HG02981 (cell line): ENCODE measurements around the gene RAPGEF3.

Source experiments
- ATAC-seq: cut with Tn5 transposase; IDR thresholded peaks from one replicate; pipeline ENCODE4 v1.9.1; 2021; ENCODE audit warnings: mild to moderate bottlenecking, moderate library complexity; ENCODE audit not compliant: unreplicated experiment

The RAPGEF3 gene

GRCh38 chr12:47762850-47763465 is 4.3 kb upstream of the RAPGEF3 start:
- no peak for ATAC-seq

DNA sequence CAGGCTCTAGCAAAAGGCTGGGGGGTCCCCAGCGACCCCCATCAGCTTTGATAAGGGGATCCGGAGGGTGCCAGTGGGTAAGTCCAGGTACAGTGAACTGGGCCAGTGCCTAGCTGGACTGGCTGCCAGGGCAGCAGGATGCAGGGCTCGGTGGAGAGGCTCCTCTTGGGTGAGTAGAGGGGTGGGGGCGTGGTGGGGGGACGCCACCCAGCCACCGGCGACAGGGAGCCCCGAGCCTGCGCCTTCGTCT is 171 bp downstream of the RAPGEF3 start:
- no peak for ATAC-seq

DNA sequence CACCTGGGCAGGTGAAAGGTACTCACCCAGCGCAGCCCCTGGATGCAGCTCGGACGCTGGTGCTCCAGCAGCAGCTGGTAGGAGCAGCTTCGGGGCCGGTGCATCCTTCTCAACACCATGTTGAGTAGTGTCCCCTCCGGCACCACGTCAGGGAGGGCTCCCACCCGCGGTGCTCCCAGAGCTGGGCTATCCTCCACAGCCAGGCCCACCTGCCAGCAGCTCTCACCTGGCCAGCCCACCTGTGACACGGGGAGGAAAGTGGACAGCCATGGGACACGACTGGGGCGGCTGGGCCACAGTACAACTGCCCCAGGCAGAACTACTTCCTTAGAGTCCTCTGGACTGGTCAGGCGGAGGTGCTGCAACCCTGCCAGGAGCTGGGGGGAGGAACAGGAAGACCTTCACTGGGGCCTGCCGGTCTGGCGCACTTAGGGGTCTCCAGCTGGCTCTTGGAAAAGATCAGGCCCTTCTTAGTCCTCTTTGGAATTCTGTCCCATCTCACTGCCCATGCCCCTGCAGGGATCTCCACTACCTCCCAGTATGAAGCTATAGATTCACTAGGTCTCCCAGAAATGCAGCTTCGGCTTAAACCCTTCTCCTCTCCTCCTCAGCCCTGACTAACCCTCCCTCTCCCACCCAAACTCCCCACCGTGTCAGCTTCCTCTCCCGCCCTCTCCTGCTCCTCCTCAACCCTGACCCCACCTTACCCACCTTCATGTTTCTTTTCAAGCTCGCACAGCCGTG is 668 bp downstream of the RAPGEF3 start:
- ATAC-seq: no peak

- no peak for ATAC-seq
Observed at GRCh38 chr12:47757364-47757839, 1.3 kb downstream of the RAPGEF3 start.

GRCh38 chr12:47755655-47756562 is 2.8 kb downstream of the RAPGEF3 start:
- peak; percentile 60 for ATAC-seq

DNA sequence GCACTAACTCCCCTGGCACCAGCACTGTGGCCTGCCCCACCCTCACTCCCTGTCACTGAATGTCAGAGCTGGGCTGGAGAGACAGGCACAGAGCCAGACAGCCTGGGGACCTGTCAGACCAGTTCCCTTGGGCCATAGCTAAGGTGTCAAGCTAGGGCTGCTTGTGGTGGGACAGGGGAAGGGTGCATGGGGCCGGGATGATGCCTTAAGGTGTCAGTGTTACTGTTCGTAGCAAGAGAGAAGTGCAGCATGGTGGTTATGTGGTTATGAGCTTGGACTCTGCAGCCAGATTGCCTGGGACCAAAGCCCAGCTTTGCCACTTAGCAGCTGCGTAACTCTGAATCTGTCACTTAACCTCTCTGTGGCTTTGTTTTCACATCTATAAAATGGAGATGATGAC is 3.8 kb downstream of the RAPGEF3 start:
- ATAC-seq: peak; percentile 28

- ATAC-seq: no peak
Observed at GRCh38 chr12:47754126-47754525, 4.6 kb downstream of the RAPGEF3 start.

DNA sequence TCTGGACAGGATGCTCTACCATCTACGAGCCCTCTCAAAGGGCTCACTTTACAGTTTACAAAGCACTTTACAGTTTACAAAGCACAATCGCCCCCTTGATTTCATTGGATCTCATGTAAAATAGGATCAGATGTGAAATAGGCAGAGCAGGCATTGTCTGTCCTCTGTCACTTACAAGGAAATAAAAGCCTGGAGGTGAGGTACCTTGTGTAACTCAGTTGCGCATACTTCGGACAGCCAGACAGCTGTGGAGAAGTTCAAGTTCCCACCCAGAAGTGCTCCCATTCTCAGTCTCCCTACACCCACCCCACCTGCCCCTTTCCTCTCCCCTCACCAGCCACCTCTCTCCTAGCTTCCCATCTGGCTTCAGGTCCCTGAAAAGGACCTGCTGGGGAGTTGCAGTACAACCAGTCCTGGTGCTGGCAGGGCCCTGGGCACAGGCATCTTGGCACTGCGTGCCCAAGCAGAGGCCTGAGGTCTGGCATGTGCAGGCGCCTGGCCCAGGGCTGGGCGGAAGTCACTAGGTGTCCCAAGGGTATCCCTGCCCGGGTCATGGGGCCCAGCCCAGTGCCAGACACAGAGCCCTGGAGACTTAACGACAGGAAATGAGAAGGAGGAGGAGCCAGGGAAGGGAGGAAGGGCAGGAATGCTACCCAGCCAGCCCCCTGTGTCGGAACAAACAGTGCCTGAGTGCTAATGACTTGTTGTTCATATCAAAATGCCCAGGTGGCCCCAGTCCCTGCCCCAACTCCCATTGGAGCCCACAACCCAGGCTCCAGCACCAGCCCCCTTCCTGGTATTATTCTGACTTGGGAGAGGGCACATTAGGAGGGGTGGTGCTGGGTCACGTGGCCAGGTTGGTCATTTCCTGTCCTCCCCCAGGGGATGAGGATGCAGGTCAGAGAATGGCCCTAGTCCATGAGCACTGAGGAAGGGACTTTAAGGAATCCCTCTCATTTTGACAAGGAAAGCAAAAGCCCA is 5.4 kb downstream of the RAPGEF3 start:
- ATAC-seq: no peak

DNA sequence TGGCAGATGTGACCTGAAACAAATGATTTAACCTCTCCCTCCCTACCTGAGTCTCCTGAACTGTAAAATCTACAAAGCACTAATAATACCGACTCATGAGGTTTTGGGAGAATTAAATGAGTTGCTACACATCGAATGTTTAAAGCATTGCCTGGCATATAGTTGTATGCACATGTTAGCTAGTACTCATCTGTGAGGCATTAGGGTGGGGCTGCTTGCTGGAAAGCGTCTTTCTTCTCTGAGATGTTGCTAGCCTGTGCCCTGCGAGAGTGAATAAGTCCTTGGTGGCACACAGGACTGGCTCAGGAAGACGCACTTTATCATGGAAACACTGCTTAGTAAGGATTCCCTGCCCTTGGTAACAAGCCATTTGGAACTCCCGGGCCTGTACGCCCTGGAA is 6.1 kb downstream of the RAPGEF3 start:
- ATAC-seq: no peak

DNA sequence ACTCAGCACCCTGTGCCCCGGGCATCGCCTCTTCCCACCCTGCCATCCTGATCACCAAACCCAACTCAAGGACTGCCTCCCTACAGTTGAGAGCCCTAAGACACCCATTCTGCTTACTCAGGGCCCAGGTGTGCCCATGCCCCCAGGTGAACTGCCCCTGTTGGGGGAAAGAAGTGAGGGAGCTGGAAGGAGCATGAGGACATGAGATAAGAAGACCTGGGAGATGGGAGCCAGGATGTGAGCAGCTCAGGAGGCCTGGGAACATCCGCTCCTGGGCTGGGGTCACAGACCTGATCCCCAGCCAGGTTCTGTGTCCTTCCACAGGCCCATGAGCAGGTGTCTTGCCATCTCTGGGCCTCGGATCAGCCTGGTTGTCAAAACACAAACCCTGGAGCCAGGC is 6.6 kb downstream of the RAPGEF3 start:
- ATAC-seq: no peak

DNA sequence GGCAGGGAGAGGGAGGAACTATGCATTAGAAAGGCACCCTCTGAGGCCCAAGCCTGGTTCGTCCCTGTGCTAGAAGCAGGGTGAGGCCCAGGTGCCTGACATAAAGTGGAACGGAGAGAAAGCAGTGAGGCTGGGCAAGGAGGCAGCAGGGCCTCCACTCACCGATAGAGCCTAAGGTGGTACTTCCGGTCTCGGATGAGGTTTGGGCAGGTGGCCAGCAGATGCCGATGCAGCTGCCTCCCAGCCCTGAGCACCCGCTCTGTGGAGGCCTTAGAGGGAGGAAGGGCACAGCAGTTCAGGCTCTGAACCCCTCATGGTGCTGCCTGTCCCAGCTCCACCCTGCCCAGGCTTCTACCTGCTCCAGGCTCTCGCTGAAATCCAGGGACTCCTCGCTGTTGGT is 7.1 kb downstream of the RAPGEF3 start:
- no peak for ATAC-seq

DNA sequence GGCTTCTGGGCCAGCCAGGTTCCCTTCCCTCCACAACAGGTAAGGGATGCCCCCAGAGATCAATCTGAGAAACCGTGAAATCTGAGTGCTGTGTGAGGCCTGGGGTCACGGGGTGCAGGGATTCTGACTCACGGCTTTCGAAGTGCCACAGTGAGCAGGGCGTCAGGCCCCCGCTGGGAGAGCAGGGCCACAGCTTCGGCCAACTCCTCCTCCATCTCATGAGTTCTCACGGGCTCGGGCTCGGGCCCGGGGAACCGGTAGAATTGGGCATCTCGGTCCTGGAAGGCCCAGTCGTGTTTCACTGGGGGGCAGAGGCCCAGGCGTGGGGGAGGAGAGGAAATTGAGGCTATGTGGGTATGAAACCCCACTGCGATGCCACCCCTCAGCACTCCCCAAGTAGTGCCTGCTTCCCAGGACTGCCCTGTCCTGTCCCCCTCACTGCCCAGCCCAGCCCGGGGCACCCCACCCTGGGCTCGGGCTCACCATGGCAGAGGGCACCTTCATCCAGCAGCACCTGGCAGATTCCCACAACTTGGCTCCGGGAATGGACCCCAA is 7.7 kb downstream of the RAPGEF3 start:
- no peak for ATAC-seq

DNA sequence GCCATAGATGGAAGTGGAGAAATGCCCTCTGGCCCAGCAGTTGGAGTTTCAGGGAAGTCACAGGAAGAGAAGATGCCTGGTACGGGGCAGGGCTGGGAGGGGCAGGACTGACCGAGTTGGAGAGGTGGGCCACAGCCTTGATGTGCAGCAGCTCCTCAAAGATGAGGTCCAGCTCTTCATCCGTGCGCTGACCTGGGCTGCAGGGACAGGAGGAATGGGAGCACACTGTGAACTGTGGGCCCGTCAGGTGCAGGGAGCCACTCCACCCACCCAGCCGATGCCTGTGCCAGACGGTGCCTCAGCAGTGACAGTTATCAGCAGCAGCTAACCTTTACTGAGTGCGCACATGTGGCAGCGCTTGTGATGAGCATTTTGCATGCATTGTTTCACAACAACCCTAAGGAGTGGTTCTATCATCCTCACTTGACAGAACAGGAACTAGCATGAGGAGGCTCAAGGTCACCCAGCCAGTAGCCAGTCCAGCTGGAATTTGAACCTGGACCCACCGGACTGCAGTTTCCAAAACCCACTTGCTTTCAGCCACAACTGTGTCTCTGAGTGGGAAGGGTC is 8.4 kb downstream of the RAPGEF3 start:
- no peak for ATAC-seq

GRCh38 chr12:47748899-47749298 is 9.8 kb downstream of the RAPGEF3 start:
- ATAC-seq: no peak

- no peak for ATAC-seq
Observed at GRCh38 chr12:47748507-47748828, 10.2 kb downstream of the RAPGEF3 start.

GRCh38 chr12:47747596-47748506 is 10.8 kb downstream of the RAPGEF3 start:
- no peak for ATAC-seq

GRCh38 chr12:47747126-47747525 is 11.6 kb downstream of the RAPGEF3 start:
- no peak for ATAC-seq

GRCh38 chr12:47746523-47746922 is 12.2 kb downstream of the RAPGEF3 start:
- ATAC-seq: no peak

GRCh38 chr12:47746073-47746472 is 12.6 kb downstream of the RAPGEF3 start:
- ATAC-seq: no peak
